ENCODE results near the gene ZCCHC17. TPM values are rescaled to one million over a fixed set of nuclear protein-coding genes. Genes with fewer than 3 reads are reported as not detected.

Gene ZCCHC17
- total and polyA plus RNA-seq, 2 donors (not counting 3 experiments of a cell fraction or from before 2014, with no cell fraction given), result 32.0 to 41.4 TPM

GRCh38 chr1:31308036-31308435 is 11.2 kb downstream of the ZCCHC17 start:
- Histone ChIP-seq H3K9ac (replicated peaks; ENCODE audit: extremely low read depth, insufficient read depth, low read length) (no peak overlapping the region), H3K4me2 (ENCODE audit: insufficient read depth, low read length) (no peak overlapping the region), H3K36me3 (ENCODE audit: control insufficient read depth in 2 of 2, extremely low read depth in 1 of 2, insufficient read depth in 2 of 2, low read length in 2 of 2) (peaks cover 5 to 9% of the 10 kb centered on the region in 2 experiments), H3K4me3 (replicated peaks in 1 of 3; ENCODE audit: insufficient read depth in 1 of 3, low read depth in 1 of 3, low read length in 3 of 3) (no peak overlapping the region), H4K20me1 (replicated peaks; ENCODE audit: control insufficient read depth, extremely low read depth, insufficient read depth, low read length) (no peaks in the 10 kb centered on the region), H3K27ac (ENCODE audit: insufficient read depth, low read depth, low read length) (no peak overlapping the region), H3K9me3 (replicated peaks; ENCODE audit: control insufficient read depth, insufficient read depth, low read length) (no peaks in the 10 kb centered on the region), H3K4me1 (ENCODE audit: control insufficient read depth, extremely low read depth, insufficient read depth, low read length) (peaks cover 4% of the 10 kb centered on the region), H3K9me1 (replicated peaks; ENCODE audit: control insufficient read depth, extremely low read depth, insufficient read depth, low read length) (no peaks in the 10 kb centered on the region), H2AFZ (ENCODE audit: low read depth, low read length) (no peak overlapping the region), H3K79me2 (ENCODE audit: control insufficient read depth, insufficient read depth, low read length) (peaks cover 18% of the 10 kb centered on the region), H3K27me3 (ENCODE audit: control insufficient read depth in 2 of 2, insufficient read depth in 2 of 2, low read length in 2 of 2) (no peaks in the 10 kb centered on the region)
- BruUV-seq (replicated peaks), result no TSS peak
- DNase-seq (ENCODE audit: low read depth, low spot score), result no peak
- FAIRE-seq, result no peak
- TF ChIP-seq POLR2A (IDR thresholded peaks at IDR 0.05; ENCODE audit: low read depth, low read length), result no peak
- TF ChIP-seq MYC (IDR thresholded peaks at IDR 0.05; ENCODE audit: low read depth, low read length), result no peak
- TF ChIP-seq FOS (IDR thresholded peaks at IDR 0.05; ENCODE audit: borderline replicate concordance, insufficient read depth, low read length), result no peak
- TF ChIP-seq JUN (IDR thresholded peaks at IDR 0.05; ENCODE audit: borderline replicate concordance, insufficient read depth, insufficient read length, low read depth), result no peak
- no peak for TF ChIP-seq GATA2 (IDR thresholded peaks at IDR 0.05; ENCODE audit: insufficient read depth, insufficient read length, low read depth, low read length)
- TF ChIP-seq MAX (IDR thresholded peaks at IDR 0.05; ENCODE audit: insufficient read depth, insufficient read length), result no peak
- no peak for TF ChIP-seq CTCF (IDR thresholded peaks at IDR 0.05; ENCODE audit: extremely low read depth in 1 of 2, insufficient read depth in 1 of 2, low read depth in 1 of 2, low read length in 2 of 2)
- TF ChIP-seq POLR2AphosphoS5 (IDR thresholded peaks at IDR 0.05; ENCODE audit: insufficient read depth, low read depth, low read length), result no peak
- TF ChIP-seq EZH2 (IDR thresholded peaks at IDR 0.05; ENCODE audit: borderline replicate concordance, low read depth, low read length, severe bottlenecking), result no peak
- CTCF ChIA-PET, result interaction anchor here (1.0 to 1.1 kb wide), 2 partner anchors 11 to 31 kb away, joined by 3 to 4 read pairs; partner anchors contain the start of genes SNRNP40 and ZCCHC17
- intact Hi-C loops (cut with micrococcal nuclease) (no loop called here), dilution Hi-C loops (cut with MboI; ENCODE audit: extremely low pct_ligation_motif_present, low sequenced_read_pairs) (no loop called here)
- POLR2A ChIA-PET, result no interaction called here

All from endothelial cell of umbilical vein (primary cell).